ENCODE measurements around the gene PLEKHN1.
A peak's percentile ranks its signal among the peaks of the same experiment; 100 is the strongest.
"Not testable (repeated sequence)": the region's sequence is repeated elsewhere in the genome, so short reads cannot be mapped to it uniquely, and the experiment has no call there.

Gene PLEKHN1

GRCh38 chr1:1006305-1007159 lies 40.2 kb downstream of the PLEKHN1 start:
- no peak for DNase-seq (ENCODE audit: low read depth in 2 of 2)

DNA sequence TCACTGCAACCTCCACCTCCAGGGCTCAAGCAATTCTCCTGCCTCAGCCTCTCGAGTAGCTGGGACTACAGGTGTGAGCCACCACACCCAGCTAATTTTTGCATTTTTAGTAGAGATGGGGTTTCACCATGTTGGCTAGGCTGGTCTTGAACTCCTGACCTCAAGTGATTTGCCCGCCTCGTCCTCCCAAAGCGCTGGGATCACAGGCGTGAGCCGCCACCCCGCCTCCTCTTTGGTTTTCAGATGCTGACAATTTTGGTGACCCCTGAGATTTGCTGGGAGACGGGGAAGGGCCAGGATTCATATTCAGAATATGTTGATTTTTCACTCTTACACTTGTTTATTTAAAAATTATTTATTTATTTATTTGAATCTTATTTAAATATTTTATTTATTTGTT lies 43.8 kb downstream of the PLEKHN1 start:
- DNase-seq (ENCODE audit: low read depth in 2 of 2) = not testable (repeated sequence)

DNA sequence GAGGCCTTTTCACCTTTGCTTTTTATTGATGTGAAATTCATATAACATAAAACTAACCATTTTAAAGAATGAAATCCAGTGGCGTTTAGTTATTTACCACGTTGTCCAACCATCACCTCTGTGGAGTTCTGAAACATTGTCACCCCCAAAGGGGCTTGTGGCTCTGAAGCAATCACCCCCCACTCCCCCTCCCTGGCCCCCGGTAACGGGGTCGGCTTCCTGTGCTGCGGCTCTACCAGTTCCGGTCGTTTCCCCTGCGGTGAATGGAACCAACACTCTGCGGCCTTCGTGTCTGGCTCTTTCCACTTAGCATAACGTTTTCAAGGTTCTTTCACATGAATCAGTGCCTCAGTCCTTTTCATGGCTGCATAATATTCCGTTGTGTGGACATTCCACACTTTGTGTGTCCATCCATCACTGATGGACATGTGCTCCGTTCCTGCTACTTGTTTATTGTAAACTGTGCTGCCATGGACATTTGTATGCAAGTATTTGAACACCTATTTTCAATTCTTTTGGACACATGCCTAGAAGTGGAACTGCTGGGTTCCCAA lies 45.2 kb downstream of the PLEKHN1 start:
- no peak for DNase-seq (ENCODE audit: low read depth in 2 of 2)

DNA sequence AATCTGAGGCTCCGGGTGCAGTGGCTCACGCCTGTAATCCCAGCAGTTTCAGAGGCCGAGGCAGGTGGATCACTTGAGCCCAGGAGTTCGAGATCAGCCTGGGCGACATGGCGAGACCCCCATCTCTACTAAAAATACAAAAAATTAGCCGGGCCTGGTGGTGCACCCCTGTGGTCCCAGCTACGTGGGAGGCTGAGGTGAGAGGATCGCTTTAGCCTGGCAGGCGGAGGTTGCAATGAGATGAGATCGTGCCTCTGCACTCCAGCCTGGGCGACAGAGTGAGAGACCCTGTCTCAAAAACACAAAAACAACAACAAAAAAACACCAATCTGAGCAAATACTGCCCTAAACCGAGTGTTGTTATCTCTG lies 46.4 kb downstream of the PLEKHN1 start:
- not testable (repeated sequence) for DNase-seq (ENCODE audit: low read depth in 2 of 2)

- DNase-seq (ENCODE audit: low read depth in 2 of 2) = peak; percentile 70 to 81
Measured at GRCh38 chr1:1013105-1013921, 47.0 kb downstream of the PLEKHN1 start, which contains the start of gene ISG15. TSS of gene ISG15 (plus strand) at chr1:1013497. CDS start at chr1:1013574, 77 bp downstream.

DNA sequence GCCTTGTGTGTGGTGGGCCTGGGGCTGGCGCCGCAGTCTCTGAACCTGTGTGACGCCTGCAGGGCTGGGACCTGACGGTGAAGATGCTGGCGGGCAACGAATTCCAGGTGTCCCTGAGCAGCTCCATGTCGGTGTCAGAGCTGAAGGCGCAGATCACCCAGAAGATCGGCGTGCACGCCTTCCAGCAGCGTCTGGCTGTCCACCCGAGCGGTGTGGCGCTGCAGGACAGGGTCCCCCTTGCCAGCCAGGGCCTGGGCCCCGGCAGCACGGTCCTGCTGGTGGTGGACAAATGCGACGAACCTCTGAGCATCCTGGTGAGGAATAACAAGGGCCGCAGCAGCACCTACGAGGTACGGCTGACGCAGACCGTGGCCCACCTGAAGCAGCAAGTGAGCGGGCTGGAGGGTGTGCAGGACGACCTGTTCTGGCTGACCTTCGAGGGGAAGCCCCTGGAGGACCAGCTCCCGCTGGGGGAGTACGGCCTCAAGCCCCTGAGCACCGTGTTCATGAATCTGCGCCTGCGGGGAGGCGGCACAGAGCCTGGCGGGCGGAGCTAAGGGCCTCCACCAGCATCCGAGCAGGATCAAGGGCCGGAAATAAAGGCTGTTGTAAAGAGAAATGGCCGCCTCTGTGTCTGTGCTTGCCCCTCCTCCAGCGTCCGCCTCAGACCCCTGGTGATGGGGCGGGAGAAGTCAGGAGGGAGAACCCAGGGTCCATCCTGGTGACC lies 47.8 kb downstream of the PLEKHN1 start:
- no peak for DNase-seq (ENCODE audit: low read depth in 2 of 2)

DNA sequence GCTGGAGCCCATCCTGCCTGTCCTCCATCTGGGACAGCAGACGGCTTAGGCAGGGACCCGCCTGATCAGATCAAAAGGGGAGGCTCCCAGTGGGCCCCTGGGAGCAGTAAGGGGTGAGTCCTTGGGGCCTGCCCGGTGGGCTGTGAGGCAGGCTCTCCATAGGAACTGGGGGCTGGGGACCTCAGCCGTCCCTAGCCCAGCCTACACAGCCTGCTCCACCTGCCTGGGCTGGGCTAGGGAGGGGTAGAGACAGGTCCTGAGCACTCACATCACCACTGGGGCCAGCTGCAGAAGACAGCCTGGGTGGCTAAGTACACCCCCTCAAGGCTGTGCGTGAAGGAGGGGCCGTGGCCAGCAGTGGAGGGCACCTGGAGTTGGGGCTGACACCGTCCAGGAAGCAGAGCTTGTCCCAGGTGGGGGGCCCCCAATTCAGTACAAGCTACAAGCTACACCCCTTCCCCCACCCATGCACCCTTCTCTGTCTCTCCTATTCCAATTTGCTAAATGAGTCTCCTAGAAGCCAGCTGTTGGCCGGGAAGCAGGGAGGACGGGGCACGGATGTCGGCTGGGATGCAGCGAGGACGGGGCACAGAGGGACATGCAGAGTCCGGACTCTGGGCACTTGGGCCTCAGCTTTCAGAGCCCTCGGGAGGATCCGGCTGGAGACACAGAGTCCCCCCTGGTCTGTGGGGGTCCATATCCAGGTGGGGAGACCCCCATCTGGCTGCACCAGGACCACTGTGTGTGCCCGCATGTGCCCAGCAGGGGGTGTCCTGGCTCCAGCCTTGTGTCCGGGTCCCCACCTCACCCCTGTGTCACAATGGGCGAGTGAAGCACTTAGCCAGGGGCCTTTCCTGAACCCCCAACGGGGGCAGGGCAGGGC lies 48.8 kb downstream of the PLEKHN1 start:
- no peak for DNase-seq (ENCODE audit: low read depth in 2 of 2)

DNA sequence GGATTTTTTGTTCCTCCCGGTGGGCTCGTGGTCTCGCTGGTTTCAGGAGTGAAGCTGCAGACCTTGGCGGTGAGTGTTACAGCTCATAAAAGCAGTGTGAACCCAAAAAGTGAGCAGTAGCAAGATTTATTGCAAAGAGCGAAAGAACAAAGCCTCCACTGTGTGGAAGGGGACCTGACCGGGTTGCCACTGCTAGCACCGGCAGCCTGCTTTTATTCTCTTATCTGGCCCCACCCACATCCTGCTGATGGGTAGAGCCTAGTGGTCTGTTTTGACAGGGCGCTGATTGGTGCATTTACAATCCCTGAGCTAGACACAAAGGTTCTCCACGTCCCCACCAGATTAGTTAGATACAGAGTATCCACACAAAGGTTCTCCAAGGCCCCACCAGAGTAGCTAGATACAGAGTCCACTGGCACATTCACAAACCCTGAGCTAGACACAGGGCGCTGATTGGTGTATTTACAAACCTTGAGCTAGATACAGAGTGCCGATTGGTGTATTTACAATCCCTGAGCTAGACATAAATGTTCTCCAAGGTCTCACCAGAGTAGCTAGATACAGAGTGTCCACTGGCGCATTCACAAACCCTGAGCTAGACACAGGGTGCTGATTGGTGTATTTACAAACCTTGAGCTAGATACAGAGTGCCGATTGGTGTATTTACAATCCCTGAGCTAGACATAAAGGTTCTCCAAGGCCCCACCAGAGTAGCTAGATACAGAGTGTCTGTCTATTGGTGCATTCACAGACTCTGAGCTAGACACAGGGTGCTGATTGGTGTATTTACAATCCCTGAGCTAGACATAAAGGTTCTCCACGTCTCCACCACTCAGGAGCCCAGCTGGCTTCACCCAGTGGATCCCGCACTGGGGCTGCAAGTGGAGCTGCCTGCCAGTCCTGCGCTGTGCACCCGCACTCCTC lies 51.4 kb downstream of the PLEKHN1 start:
- DNase-seq (ENCODE audit: low read depth in 2 of 2) = not testable (repeated sequence)

GRCh38 chr1:1018321-1018685 lies 52.0 kb downstream of the PLEKHN1 start:
- DNase-seq (ENCODE audit: low read depth in 2 of 2) = not testable (repeated sequence)

DNA sequence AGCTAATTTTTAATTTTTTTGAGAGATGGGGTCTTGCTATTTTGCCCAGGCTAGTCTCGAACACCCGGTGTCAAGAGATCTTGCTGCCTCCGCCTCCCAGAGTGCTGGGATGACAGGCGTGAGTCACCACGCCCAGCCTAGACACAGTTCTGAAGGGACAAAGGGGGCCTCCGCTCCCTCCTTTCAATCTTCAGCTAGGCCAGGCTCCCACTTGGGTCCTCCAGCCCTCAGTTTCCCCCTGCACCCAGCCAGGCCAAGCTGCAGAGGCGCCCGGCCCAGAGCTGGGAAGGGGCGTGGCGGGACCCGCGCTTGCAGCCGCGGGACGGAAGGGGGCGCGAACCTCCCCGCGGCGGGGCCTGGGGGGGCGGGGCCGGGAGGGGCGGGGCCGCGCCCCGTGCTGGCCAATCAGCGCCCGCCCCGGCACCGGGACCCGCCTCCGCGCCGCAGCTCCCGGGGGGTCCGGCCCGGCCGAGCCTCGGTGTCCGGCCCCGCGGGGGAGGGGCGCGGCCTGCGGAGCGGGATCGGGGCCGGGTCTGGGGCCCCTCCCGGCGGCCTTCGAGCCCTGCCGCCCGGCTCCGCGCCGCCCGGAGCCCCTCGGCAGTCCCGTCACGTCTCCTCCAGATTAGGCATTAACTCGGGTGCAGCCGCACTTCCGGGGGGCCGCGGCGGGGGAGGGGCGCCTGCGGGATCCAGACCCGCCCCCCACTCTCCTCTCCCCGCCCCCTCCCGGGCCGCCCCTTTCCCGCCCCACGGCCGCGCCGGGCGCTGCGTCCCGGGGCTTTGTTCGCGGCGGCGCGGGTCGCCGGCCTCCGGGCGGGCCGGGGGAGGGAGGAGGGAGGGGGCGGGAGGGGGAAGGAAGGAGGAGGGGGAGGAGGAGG lies 53.1 kb downstream of the PLEKHN1 start:
- DNase-seq (ENCODE audit: low read depth in 2 of 2) = peak; percentile 45 to 75

DNA sequence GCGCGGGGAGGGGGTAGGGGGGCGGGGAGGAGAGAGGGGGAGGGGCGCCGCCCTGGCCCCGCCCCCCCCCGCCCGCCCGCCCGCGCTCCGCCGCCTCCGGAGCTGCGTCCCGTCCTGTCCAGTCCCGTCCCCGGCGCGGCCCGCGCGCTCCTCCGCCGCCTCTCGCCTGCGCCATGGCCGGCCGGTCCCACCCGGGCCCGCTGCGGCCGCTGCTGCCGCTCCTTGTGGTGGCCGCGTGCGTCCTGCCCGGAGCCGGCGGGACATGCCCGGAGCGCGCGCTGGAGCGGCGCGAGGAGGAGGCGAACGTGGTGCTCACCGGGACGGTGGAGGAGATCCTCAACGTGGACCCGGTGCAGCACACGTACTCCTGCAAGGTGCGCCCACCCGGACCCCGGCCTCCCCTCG lies 53.7 kb downstream of the PLEKHN1 start, which contains the start of gene AGRN:
AGRN (plus strand) TSS at position 121 of the 405 bp plus-strand sequence; CDS start at position 174, 53 bp downstream.
- no peak for DNase-seq (ENCODE audit: low read depth in 2 of 2)

DNA sequence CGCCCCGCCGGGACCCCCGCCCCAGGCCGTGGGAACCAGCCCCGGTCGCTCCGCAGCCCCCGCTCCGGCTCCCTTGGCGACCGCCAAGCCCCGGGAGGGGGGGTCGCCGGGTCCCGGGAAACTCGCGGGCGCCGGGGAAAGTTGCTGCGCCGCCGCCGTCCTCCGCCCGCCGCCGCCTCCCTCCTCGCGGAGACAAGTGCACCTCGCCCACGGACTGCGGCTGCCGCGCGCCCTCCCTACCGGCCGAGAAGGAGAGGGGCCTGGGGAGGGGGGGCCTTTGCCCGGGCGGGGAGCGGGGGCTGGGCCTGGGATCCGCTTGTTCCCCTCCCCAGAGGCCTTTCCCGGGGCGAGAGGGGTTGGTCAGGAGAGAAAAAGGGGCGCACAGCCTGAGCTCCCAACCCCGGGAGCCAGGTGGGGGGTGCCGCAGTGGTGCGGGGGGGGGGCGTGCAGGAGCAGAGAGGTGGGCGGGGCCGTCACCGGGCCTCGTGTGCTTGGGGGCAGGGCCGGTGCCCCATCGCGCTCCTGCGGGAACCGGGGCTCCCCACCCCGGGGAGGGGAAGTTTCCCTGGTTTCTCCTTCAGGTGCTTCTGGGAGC lies 54.2 kb downstream of the PLEKHN1 start:
- no peak for DNase-seq (ENCODE audit: low read depth in 2 of 2)

DNA sequence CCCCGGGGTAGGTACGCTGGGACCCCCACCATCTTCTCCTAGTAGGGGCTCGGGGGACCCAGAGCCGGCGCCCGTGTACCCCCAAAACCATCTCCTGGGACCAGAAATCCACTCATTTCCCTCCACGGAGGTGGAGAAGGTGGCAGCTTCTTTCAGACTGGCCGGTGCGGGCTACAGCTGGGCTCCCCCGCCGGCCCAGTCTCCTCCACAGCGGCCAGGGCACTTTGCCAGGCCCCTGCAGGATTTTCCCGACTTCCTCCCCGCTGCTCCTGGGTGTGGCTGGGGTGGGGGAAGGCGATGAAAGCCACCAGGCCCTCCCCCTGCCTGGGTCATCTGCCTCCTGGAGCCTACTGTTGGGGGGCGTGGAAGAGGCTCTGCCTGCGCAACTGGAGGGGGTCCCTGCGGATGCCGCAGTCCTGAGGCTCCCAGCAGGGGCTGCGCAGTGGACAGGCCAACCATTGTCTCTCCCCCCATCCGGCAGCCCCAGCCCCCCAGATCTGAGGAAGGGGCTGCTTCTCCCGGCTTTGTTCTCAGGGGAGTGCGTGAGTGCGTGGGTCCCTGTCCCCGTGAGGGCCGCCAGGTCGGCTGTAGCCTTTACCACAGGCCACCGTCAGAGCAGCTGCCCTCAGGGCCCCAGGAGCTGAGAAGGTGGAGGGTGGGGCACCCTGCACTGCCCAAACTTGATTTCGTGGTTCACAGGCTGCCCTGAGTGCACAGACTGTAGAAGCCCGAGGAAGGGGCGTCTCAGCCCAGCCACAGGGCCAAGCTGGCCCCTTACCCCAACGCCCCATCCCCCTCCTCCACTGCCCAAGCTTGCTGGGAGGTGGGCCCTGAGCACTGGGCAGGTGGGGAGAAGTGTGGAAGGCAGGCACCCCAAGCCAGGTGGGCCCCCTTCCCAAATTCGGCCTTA lies 55.0 kb downstream of the PLEKHN1 start:
- DNase-seq (ENCODE audit: low read depth in 2 of 2) = no peak

GRCh38 chr1:1021920-1022259 lies 55.6 kb downstream of the PLEKHN1 start:
- no peak for DNase-seq (ENCODE audit: low read depth in 2 of 2)

DNA sequence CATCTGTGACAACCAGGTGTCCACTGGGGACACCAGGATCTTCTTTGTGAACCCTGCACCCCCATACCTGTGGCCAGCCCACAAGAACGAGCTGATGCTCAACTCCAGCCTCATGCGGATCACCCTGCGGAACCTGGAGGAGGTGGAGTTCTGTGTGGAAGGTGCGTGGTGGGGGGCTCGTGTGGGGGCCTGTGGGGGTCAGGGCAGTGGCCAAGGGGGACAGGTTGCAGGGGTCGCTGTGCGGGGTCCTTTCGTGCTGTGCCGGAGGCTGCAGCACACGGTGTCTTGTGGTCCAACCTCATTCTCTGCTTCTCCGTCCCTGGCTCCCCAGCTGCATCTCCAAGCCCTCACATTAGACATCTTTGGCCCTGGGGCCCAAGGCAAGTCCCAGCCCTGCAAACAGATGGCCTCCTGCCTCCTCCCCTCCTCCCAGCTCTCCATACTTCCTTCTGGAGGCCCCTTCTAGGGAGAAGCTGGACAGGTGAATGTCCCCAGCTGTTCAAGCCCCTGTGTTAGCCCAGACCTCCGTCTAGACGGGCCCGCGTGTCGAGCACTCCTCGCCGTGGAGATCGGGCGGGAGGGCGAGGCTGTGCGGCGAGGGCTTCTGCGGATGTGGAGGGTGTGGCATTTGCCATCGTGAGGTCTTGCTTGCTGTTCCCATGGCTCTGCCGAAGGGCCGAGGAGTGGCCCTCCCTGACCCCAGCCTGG lies 56.2 kb downstream of the PLEKHN1 start:
- no peak for DNase-seq (ENCODE audit: low read depth in 2 of 2)

DNA sequence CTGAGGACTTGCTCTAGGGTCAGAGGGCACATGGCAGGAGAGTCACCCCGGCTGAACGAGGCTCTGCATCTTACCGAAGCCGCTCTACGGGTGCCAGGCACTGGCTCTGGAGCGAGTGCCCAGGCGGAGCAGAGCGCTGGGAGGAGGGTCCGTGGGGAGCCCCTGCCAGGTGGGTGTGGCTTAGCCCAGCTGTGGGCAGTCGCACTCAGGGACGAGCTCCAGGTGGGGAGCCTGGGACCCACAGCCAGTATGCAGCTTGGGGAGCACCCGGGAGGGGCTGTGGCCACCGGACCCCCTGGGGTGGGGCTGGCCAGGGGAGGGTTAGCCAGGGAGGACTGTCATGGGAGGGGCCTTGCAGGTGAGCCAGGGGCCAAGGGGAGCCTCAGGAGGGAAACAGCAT lies 57.4 kb downstream of the PLEKHN1 start:
- no peak for DNase-seq (ENCODE audit: low read depth in 2 of 2)
